Thyroid gland (tissue), 4 donors: ENCODE data around the gene C10orf95.
"Not testable (repeated sequence)": the region's sequence is repeated elsewhere in the genome, so short reads cannot be mapped to it uniquely, and the experiment has no call there.

ENCODE experiments used
- POLR2A ChIP-seq, 2 donors: fragments of 450-650 bp; IDR thresholded peaks; one replicate each; pipeline ENCODE4 v1.6.1; 2017; ENCODE audit warnings: antibody characterized with exemption in 2 of 2, mild to moderate bottlenecking in 2 of 2, moderate library complexity in 1 of 2
- TF ChIP-seq, protein P1 (sequence below), 6 experiments: fragments of 200-600 bp in 3 of 6; fragments of 450-650 bp in 3 of 6; sonication (generic) in 3 of 6; IDR thresholded peaks; one replicate each; pipeline ENCODE4 v1.5.1; 2016 to 2019; ENCODE audit warnings: antibody characterized with exemption in 6 of 6, mild to moderate bottlenecking in 2 of 6, inconsistent platforms in 1 of 6, moderate library complexity in 1 of 6

DNA sequence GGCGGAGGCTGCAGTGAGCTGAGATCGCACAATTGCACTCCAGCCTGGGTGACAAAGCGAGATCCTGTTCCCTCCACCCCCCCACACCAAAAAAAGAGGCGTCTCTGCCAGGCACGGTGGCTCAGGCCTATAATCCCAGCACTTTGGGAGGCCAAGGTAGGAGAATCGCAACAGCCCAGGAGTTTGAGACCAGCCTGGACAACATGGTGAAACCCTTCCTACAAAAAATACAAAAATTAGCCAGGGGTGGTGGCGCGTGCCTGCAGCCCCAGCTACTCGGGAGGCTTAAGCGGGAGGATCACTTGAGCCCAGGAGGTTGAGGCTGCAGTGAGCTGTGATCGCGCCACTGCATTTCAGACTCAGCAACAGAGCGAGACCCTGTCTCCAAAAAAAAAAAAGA, 49.3 kb upstream of the C10orf95 start:
- TF ChIP-seq POLR2A (IDR thresholded peaks at IDR 0.05), result not testable (repeated sequence)
- TF ChIP-seq, protein P1, sequence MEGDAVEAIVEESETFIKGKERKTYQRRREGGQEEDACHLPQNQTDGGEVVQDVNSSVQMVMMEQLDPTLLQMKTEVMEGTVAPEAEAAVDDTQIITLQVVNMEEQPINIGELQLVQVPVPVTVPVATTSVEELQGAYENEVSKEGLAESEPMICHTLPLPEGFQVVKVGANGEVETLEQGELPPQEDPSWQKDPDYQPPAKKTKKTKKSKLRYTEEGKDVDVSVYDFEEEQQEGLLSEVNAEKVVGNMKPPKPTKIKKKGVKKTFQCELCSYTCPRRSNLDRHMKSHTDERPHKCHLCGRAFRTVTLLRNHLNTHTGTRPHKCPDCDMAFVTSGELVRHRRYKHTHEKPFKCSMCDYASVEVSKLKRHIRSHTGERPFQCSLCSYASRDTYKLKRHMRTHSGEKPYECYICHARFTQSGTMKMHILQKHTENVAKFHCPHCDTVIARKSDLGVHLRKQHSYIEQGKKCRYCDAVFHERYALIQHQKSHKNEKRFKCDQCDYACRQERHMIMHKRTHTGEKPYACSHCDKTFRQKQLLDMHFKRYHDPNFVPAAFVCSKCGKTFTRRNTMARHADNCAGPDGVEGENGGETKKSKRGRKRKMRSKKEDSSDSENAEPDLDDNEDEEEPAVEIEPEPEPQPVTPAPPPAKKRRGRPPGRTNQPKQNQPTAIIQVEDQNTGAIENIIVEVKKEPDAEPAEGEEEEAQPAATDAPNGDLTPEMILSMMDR (IDR thresholded peaks at IDR 0.05), result not testable (repeated sequence)
